Measurements from ENCODE around the gene CDH23.

Gene CDH23

GRCh38 chr10:71582506-71583475 lies 186.1 kb downstream of the CDH23 start:
- Histone ChIP-seq H3K4me1 (ENCODE audit: control insufficient read depth in 1 of 2, insufficient read depth in 2 of 2, low read length in 2 of 2) (no peaks in the 10 kb centered on the region), H3K9me3 (ENCODE audit: control insufficient read depth in 1 of 2, low read length in 2 of 2) (no peaks in the 10 kb centered on the region), H3K27me3 (ENCODE audit: control insufficient read depth in 1 of 2, insufficient read depth in 2 of 2, low read length in 2 of 2) (no peaks in the 10 kb centered on the region), H3K9ac (ENCODE audit: low read depth in 1 of 2, low read length in 2 of 2) (no peak overlapping the region), H3K4me3 (ENCODE audit: low read depth in 1 of 2, low read length in 2 of 2) (no peak overlapping the region), H3K36me3 (ENCODE audit: control insufficient read depth in 1 of 2, insufficient read depth in 2 of 2, low read length in 2 of 2) (no peaks in the 10 kb centered on the region), H3K27ac (ENCODE audit: low read depth, low read length) (no peak overlapping the region)

- Histone ChIP-seq H3K36me3 (ENCODE audit: control insufficient read depth in 1 of 2, insufficient read depth in 2 of 2, low read length in 2 of 2) (no peaks in the 10 kb centered on the region), H3K4me1 (ENCODE audit: control insufficient read depth in 1 of 2, insufficient read depth in 2 of 2, low read length in 2 of 2) (no peaks in the 10 kb centered on the region), H3K9ac (ENCODE audit: low read depth in 1 of 2, low read length in 2 of 2) (no peak overlapping the region), H3K27me3 (ENCODE audit: control insufficient read depth in 1 of 2, insufficient read depth in 2 of 2, low read length in 2 of 2) (no peaks in the 10 kb centered on the region), H3K9me3 (ENCODE audit: control insufficient read depth in 1 of 2, low read length in 2 of 2) (no peaks in the 10 kb centered on the region), H3K27ac (ENCODE audit: low read depth, low read length) (no peak overlapping the region), H3K4me3 (ENCODE audit: low read depth in 1 of 2, low read length in 2 of 2) (no peak overlapping the region)
These were observed 187.7 kb downstream of the CDH23 start for GRCh38 chr10:71584461-71584860.

GRCh38 chr10:71584902-71585563 lies 188.3 kb downstream of the CDH23 start:
- H3K4me3 ChIP-seq (ENCODE audit: low read depth in 1 of 2, low read length in 2 of 2): no peak overlapping the region
- no peaks in the 10 kb centered on the region for H3K27me3 ChIP-seq (ENCODE audit: control insufficient read depth in 1 of 2, insufficient read depth in 2 of 2, low read length in 2 of 2)
- H3K9me3 ChIP-seq (ENCODE audit: control insufficient read depth in 1 of 2, low read length in 2 of 2): no peaks in the 10 kb centered on the region
- no peaks in the 10 kb centered on the region for H3K36me3 ChIP-seq (ENCODE audit: control insufficient read depth in 1 of 2, insufficient read depth in 2 of 2, low read length in 2 of 2)
- H3K27ac ChIP-seq (ENCODE audit: low read depth, low read length): no peak overlapping the region
- H3K9ac ChIP-seq (ENCODE audit: low read depth in 1 of 2, low read length in 2 of 2): no peak overlapping the region
- H3K4me1 ChIP-seq (ENCODE audit: control insufficient read depth in 1 of 2, insufficient read depth in 2 of 2, low read length in 2 of 2): no peaks in the 10 kb centered on the region

- Histone ChIP-seq H3K4me3 (ENCODE audit: low read depth in 1 of 2, low read length in 2 of 2) (no peak overlapping the region), H3K9me3 (ENCODE audit: control insufficient read depth in 1 of 2, low read length in 2 of 2) (no peaks in the 10 kb centered on the region), H3K27me3 (ENCODE audit: control insufficient read depth in 1 of 2, insufficient read depth in 2 of 2, low read length in 2 of 2) (no peaks in the 10 kb centered on the region), H3K4me1 (ENCODE audit: control insufficient read depth in 1 of 2, insufficient read depth in 2 of 2, low read length in 2 of 2) (no peaks in the 10 kb centered on the region), H3K9ac (ENCODE audit: low read depth in 1 of 2, low read length in 2 of 2) (no peak overlapping the region), H3K36me3 (ENCODE audit: control insufficient read depth in 1 of 2, insufficient read depth in 2 of 2, low read length in 2 of 2) (no peaks in the 10 kb centered on the region), H3K27ac (ENCODE audit: low read depth, low read length) (no peak overlapping the region)
These were observed 189.0 kb downstream of the CDH23 start for GRCh38 chr10:71585564-71586290.

GRCh38 chr10:71587941-71588573 lies 191.3 kb downstream of the CDH23 start:
- Histone ChIP-seq H3K9me3 (ENCODE audit: control insufficient read depth in 1 of 2, low read length in 2 of 2) (no peaks in the 10 kb centered on the region), H3K27ac (ENCODE audit: low read depth, low read length) (no peak overlapping the region), H3K4me3 (ENCODE audit: low read depth in 1 of 2, low read length in 2 of 2) (no peak overlapping the region), H3K4me1 (ENCODE audit: control insufficient read depth in 1 of 2, insufficient read depth in 2 of 2, low read length in 2 of 2) (no peaks in the 10 kb centered on the region), H3K27me3 (ENCODE audit: control insufficient read depth in 1 of 2, insufficient read depth in 2 of 2, low read length in 2 of 2) (no peaks in the 10 kb centered on the region), H3K36me3 (ENCODE audit: control insufficient read depth in 1 of 2, insufficient read depth in 2 of 2, low read length in 2 of 2) (no peaks in the 10 kb centered on the region), H3K9ac (ENCODE audit: low read depth in 1 of 2, low read length in 2 of 2) (no peak overlapping the region)

- Histone ChIP-seq H3K27ac (ENCODE audit: low read depth, low read length) (no peak overlapping the region), H3K4me3 (ENCODE audit: low read depth in 1 of 2, low read length in 2 of 2) (no peak overlapping the region), H3K9ac (ENCODE audit: low read depth in 1 of 2, low read length in 2 of 2) (no peak overlapping the region), H3K4me1 (ENCODE audit: control insufficient read depth in 1 of 2, insufficient read depth in 2 of 2, low read length in 2 of 2) (no peaks in the 10 kb centered on the region), H3K27me3 (ENCODE audit: control insufficient read depth in 1 of 2, insufficient read depth in 2 of 2, low read length in 2 of 2) (no peaks in the 10 kb centered on the region), H3K36me3 (ENCODE audit: control insufficient read depth in 1 of 2, insufficient read depth in 2 of 2, low read length in 2 of 2) (no peaks in the 10 kb centered on the region), H3K9me3 (ENCODE audit: control insufficient read depth in 1 of 2, low read length in 2 of 2) (no peaks in the 10 kb centered on the region)
These were observed 192.0 kb downstream of the CDH23 start for GRCh38 chr10:71588685-71589084.

GRCh38 chr10:71589617-71590551 lies 193.2 kb downstream of the CDH23 start:
- no peaks in the 10 kb centered on the region for H3K4me1 ChIP-seq (ENCODE audit: control insufficient read depth in 1 of 2, insufficient read depth in 2 of 2, low read length in 2 of 2)
- no peak overlapping the region for H3K9ac ChIP-seq (ENCODE audit: low read depth in 1 of 2, low read length in 2 of 2)
- no peaks in the 10 kb centered on the region for H3K36me3 ChIP-seq (ENCODE audit: control insufficient read depth in 1 of 2, insufficient read depth in 2 of 2, low read length in 2 of 2)
- H3K9me3 ChIP-seq (ENCODE audit: control insufficient read depth in 1 of 2, low read length in 2 of 2): no peaks in the 10 kb centered on the region
- H3K27me3 ChIP-seq (ENCODE audit: control insufficient read depth in 1 of 2, insufficient read depth in 2 of 2, low read length in 2 of 2): no peaks in the 10 kb centered on the region
- H3K27ac ChIP-seq (ENCODE audit: low read depth, low read length): no peak overlapping the region
- no peak overlapping the region for H3K4me3 ChIP-seq (ENCODE audit: low read depth in 1 of 2, low read length in 2 of 2)

GRCh38 chr10:71590781-71591350 lies 194.1 kb downstream of the CDH23 start:
- no peak overlapping the region for H3K9ac ChIP-seq (ENCODE audit: low read depth in 1 of 2, low read length in 2 of 2)
- H3K9me3 ChIP-seq (ENCODE audit: control insufficient read depth in 1 of 2, low read length in 2 of 2): no peaks in the 10 kb centered on the region
- no peaks in the 10 kb centered on the region for H3K36me3 ChIP-seq (ENCODE audit: control insufficient read depth in 1 of 2, insufficient read depth in 2 of 2, low read length in 2 of 2)
- H3K27me3 ChIP-seq (ENCODE audit: control insufficient read depth in 1 of 2, insufficient read depth in 2 of 2, low read length in 2 of 2): no peaks in the 10 kb centered on the region
- no peak overlapping the region for H3K27ac ChIP-seq (ENCODE audit: low read depth, low read length)
- no peaks in the 10 kb centered on the region for H3K4me1 ChIP-seq (ENCODE audit: control insufficient read depth in 1 of 2, insufficient read depth in 2 of 2, low read length in 2 of 2)
- no peak overlapping the region for H3K4me3 ChIP-seq (ENCODE audit: low read depth in 1 of 2, low read length in 2 of 2)
